ENCODE results near the gene SULT6B1.

The SULT6B1 gene

GRCh38 chr2:37119157-37119556 is 69.3 kb downstream of the SULT6B1 start:
- no peak for TF ChIP-seq CTCF (IDR thresholded peaks at IDR 0.05; ENCODE audit: insufficient read depth, low read depth, low read length, missing control alignments)
- no peak overlapping the region for H3K4me3 ChIP-seq (ENCODE audit: low read length)

More at GRCh38 chr2:37119157-37119556, 69.3 kb downstream of the SULT6B1 start:
- DNase-seq (ENCODE audit: low read depth), result no peak
